ENCODE measurements around the gene MR1. TPM values are rescaled to one million over a fixed set of nuclear protein-coding genes. Genes with fewer than 3 reads are reported as not detected.
A peak's percentile ranks its signal among the peaks of the same experiment; 100 is the strongest.

Gene MR1
- total and polyA plus RNA-seq, 2 donors (not counting 1 experiment from before 2014, with no cell fraction given), result 41.6 to 42.1 TPM

DNA sequence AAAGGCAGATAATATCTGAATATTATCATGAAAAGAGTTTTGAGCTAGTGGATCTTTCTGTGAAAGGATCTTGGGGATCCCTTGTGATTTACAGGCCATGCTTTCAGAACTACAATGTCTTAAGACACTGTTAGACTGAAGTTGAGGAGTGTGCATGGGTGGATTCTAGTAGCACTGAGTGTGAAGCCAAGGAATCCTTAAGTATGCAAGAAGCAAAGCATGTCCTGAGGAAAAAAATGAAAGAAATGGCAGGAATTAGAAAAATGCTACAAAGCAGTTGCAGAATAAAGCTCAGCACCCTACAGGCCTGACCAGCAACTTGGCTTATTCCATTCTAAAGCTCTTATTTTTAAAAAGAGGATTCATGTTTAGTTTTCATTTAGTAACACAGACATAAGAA lies 23.0 kb upstream of the MR1 start:
- TF ChIP-seq, protein P1, sequence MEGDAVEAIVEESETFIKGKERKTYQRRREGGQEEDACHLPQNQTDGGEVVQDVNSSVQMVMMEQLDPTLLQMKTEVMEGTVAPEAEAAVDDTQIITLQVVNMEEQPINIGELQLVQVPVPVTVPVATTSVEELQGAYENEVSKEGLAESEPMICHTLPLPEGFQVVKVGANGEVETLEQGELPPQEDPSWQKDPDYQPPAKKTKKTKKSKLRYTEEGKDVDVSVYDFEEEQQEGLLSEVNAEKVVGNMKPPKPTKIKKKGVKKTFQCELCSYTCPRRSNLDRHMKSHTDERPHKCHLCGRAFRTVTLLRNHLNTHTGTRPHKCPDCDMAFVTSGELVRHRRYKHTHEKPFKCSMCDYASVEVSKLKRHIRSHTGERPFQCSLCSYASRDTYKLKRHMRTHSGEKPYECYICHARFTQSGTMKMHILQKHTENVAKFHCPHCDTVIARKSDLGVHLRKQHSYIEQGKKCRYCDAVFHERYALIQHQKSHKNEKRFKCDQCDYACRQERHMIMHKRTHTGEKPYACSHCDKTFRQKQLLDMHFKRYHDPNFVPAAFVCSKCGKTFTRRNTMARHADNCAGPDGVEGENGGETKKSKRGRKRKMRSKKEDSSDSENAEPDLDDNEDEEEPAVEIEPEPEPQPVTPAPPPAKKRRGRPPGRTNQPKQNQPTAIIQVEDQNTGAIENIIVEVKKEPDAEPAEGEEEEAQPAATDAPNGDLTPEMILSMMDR (conservative IDR thresholded peaks at IDR 0.05 in 1 of 2, IDR thresholded peaks at IDR 0.05 in 1 of 2; ENCODE audit: low read depth in 1 of 2, low read length in 2 of 2), result no peak
- TF ChIP-seq EZH2 (IDR thresholded peaks at IDR 0.05; ENCODE audit: low read length, missing control alignments), result no peak
- no peak overlapping the region for H2AFZ ChIP-seq (ENCODE audit: low read length)
- no peaks in the 10 kb centered on the region for H3K36me3 ChIP-seq (ENCODE audit: control insufficient read depth, insufficient read depth, low read length)
- no peak overlapping the region for H3K4me3 ChIP-seq (replicated peaks in 1 of 4; ENCODE audit: control extremely low read depth in 1 of 4, insufficient read depth in 1 of 4, low read depth in 3 of 4, low read length in 4 of 4)
- peak overlapping the region; percentile 48 for H3K4me2 ChIP-seq (ENCODE audit: extremely low read depth, insufficient read depth, low read length)
- peak in 1 of 2 donors; percentile 85 for DNase-seq (ENCODE audit: low read depth in 2 of 2)
- H3K4me1 ChIP-seq (ENCODE audit: control insufficient read depth, extremely low read depth, insufficient read depth, low read length), result peaks cover 5% of the 10 kb centered on the region
- H3K27me3 ChIP-seq (ENCODE audit: control insufficient read depth, insufficient read depth, low read length), result no peaks in the 10 kb centered on the region
- H3K9ac ChIP-seq (ENCODE audit: insufficient read depth, low read length), result no peak overlapping the region
- H3K27ac ChIP-seq (ENCODE audit: insufficient read depth, low read length), result no peak overlapping the region
- H3K79me2 ChIP-seq (ENCODE audit: control insufficient read depth, insufficient read depth, low read length), result peaks cover 40% of the 10 kb centered on the region
- no peaks in the 10 kb centered on the region for H4K20me1 ChIP-seq (ENCODE audit: control insufficient read depth, extremely low read depth, insufficient read depth, low read length)
- no peaks in the 10 kb centered on the region for H3K9me3 ChIP-seq (ENCODE audit: control insufficient read depth, insufficient read depth, low read depth, low read length)

DNA sequence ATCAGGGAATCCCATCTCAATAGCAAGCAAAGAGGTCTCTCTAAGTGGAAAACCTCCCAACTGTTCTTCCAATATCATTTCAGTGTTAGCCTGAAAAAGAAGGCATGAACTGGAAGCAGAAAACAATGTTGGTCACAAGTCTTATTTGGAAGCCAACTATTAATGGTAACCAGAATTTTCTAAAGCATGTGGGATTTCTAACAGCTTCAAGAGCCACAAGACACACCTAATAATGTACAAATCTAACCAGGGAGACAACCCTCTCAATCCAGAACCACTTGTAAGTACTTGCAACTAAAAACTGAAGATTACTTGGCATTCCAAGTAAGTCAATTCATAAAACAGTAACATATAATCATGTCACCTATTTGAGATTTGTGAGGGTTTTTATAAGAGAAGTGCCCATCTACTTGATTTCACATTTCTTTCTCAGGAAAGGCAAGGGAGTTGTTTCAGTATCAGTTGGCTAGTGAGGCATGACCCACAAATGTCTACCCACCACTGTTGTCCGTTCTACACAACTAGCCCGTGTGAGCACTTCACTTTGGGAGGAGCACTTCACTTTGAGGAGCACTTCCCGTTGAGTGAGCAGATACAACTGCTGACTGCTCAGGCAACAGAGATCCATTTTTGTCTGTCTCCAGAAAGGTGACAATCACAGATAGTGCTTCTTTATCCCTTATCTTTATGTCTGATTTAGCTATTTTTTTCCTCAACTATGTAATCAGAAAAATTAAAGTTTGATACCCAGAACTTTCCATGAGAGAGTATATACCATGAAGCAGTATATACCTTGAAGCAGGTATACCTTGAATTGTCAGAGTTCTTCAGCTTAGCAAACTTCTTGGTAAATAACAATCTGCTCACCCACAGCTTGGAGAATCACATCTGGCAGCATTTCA lies 22.2 kb upstream of the MR1 start:
- Histone ChIP-seq H3K27me3 (ENCODE audit: control insufficient read depth, insufficient read depth, low read length) (no peaks in the 10 kb centered on the region), H3K36me3 (ENCODE audit: control insufficient read depth, insufficient read depth, low read length) (no peaks in the 10 kb centered on the region), H4K20me1 (ENCODE audit: control insufficient read depth, extremely low read depth, insufficient read depth, low read length) (no peaks in the 10 kb centered on the region), H3K4me1 (ENCODE audit: control insufficient read depth, extremely low read depth, insufficient read depth, low read length) (peaks cover 5% of the 10 kb centered on the region), H2AFZ (ENCODE audit: low read length) (no peak overlapping the region), H3K4me3 (replicated peaks in 1 of 4; ENCODE audit: control extremely low read depth in 1 of 4, insufficient read depth in 1 of 4, low read depth in 3 of 4, low read length in 4 of 4) (no peak overlapping the region), H3K9ac (ENCODE audit: insufficient read depth, low read length) (no peak overlapping the region), H3K27ac (ENCODE audit: insufficient read depth, low read length) (no peak overlapping the region), H3K9me3 (ENCODE audit: control insufficient read depth, insufficient read depth, low read depth, low read length) (no peaks in the 10 kb centered on the region), H3K79me2 (ENCODE audit: control insufficient read depth, insufficient read depth, low read length) (peaks cover 41% of the 10 kb centered on the region), H3K4me2 (ENCODE audit: extremely low read depth, insufficient read depth, low read length) (peak overlapping the region; percentile 48)
- TF ChIP-seq, protein P1 (conservative IDR thresholded peaks at IDR 0.05 in 1 of 2, IDR thresholded peaks at IDR 0.05 in 1 of 2; ENCODE audit: low read depth in 1 of 2, low read length in 2 of 2), result no peak
- no peak for TF ChIP-seq EZH2 (IDR thresholded peaks at IDR 0.05; ENCODE audit: low read length, missing control alignments)
- no peak for DNase-seq (ENCODE audit: low read depth in 2 of 2)

DNA sequence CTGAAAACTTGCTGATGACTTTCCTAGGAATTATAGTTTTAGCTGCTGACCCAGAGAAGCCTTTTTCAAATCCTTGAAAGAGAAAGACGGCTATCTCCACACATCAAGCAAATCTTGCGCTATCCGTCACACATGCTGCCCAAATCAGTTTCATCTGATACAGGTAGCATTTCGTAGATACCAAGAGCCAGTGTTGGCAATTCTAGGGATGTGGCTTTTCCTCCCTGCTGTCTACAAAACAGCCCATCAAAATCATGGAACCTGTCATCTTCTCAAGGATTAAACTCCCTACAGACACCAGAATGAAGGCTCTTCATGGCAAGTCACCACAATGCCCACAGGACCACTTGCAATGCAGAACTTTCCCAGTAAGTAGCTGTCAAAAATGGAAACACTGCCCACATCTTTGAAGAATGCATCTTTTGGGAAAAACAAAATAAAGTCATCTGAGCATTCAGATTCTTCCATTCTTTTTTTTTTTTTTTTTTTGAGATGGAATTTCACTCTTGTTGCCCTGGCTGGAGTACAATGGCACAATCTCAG lies 21.5 kb upstream of the MR1 start:
- no peak for TF ChIP-seq EZH2 (IDR thresholded peaks at IDR 0.05; ENCODE audit: low read length, missing control alignments)
- TF ChIP-seq, protein P1 (conservative IDR thresholded peaks at IDR 0.05 in 1 of 2, IDR thresholded peaks at IDR 0.05 in 1 of 2; ENCODE audit: low read depth in 1 of 2, low read length in 2 of 2), result no peak
- DNase-seq (ENCODE audit: low read depth in 2 of 2), result no peak
- Histone ChIP-seq H3K4me3 (replicated peaks in 1 of 4; ENCODE audit: control extremely low read depth in 1 of 4, insufficient read depth in 1 of 4, low read depth in 3 of 4, low read length in 4 of 4) (no peak overlapping the region), H3K27ac (ENCODE audit: insufficient read depth, low read length) (no peak overlapping the region), H3K36me3 (ENCODE audit: control insufficient read depth, insufficient read depth, low read length) (no peaks in the 10 kb centered on the region), H3K9ac (ENCODE audit: insufficient read depth, low read length) (no peak overlapping the region), H3K4me1 (ENCODE audit: control insufficient read depth, extremely low read depth, insufficient read depth, low read length) (peaks cover 5% of the 10 kb centered on the region), H2AFZ (ENCODE audit: low read length) (no peak overlapping the region), H3K4me2 (ENCODE audit: extremely low read depth, insufficient read depth, low read length) (no peak overlapping the region), H3K9me3 (ENCODE audit: control insufficient read depth, insufficient read depth, low read depth, low read length) (no peaks in the 10 kb centered on the region), H3K27me3 (ENCODE audit: control insufficient read depth, insufficient read depth, low read length) (no peaks in the 10 kb centered on the region), H3K79me2 (ENCODE audit: control insufficient read depth, insufficient read depth, low read length) (peaks cover 41% of the 10 kb centered on the region), H4K20me1 (ENCODE audit: control insufficient read depth, extremely low read depth, insufficient read depth, low read length) (no peaks in the 10 kb centered on the region)
